Measurements from ENCODE around the gene FBXO40. TPM values are rescaled to one million over a fixed set of nuclear protein-coding genes. Genes with fewer than 3 reads are reported as not detected.
"Not testable (repeated sequence)": the region's sequence is repeated elsewhere in the genome, so short reads cannot be mapped to it uniquely, and the experiment has no call there.

FBXO40 gene
- total RNA-seq (2014; rRNA removed; shearing (Covaris generic)) = under 0.01 TPM in 1 of 2 replicates, not detected in the other

DNA sequence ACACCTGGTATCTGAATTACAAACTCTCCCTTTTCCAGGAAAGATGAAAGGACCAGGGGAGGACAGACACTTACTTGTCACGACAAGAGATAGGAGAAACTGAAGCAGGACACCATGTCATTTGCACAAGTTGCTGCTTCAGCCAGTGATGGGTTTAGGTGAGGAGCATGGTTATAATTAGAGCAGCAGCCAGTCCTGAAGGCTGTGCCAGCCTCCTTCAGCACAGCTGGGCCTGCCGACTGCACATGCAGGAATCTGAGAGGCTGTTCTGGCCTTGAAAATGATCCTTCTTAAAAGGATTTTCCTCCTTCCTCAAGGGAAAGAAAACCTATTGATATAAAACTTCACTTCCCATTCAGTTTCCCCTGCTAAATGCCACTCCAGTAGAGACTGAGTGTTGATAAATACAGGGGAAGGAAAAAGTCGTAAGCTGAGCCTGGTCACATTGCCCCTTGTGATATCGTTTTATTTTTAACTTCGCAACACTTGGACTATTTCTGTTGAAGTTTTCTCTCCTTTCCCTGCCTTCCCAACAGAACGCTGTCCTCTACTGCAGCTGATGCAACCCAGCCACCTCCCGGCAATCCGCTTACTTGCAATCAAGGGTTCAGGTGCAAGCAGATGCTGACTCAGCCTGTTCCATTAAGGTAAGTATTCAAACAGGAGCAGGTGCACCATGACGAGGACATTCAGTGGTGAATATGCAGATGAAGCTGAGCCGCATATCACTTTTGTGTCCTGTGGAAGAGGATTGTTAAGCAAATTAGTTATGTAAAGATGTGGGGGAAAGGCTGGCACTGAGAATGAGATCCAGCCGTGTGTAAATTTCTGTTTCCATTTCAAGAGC, at the start of gene FBXO40:
FBXO40 (plus strand) TSS at position 524 of the 847 bp plus-strand sequence. CDS start 27,197 bp downstream, outside the sequence.
- H3K36me3 ChIP-seq (replicated peaks; ENCODE audit: control insufficient read depth, insufficient read depth, low read length) = no peaks in the 10 kb centered on the region
- H3K27me3 ChIP-seq (ENCODE audit: control insufficient read depth, insufficient read depth, low read length) = no peaks in the 10 kb centered on the region
- peak; percentile 56 for DNase-seq
- H3K4me3 ChIP-seq (ENCODE audit: insufficient read depth, low read depth, low read length) = no peak within 1 kb of the TSS

GRCh38 chr3:121545049-121545573, 48.1 kb upstream of the FBXO40 start:
- H3K36me3 ChIP-seq (replicated peaks; ENCODE audit: control insufficient read depth, insufficient read depth, low read length) = peaks cover 6% of the 10 kb centered on the region
- peak; percentile 59 for DNase-seq
- peak overlapping the region; percentile 92 for H3K4me3 ChIP-seq (ENCODE audit: insufficient read depth, low read depth, low read length)
- H3K27me3 ChIP-seq (ENCODE audit: control insufficient read depth, insufficient read depth, low read length) = no peaks in the 10 kb centered on the region

- no peaks in the 10 kb centered on the region for H3K27me3 ChIP-seq (ENCODE audit: control insufficient read depth, insufficient read depth, low read length)
Observed at GRCh38 chr3:121545574-121546455, 47.4 kb upstream of the FBXO40 start, which contains the start of gene POLQ. Gene POLQ, minus strand, starts transcription at chr3:121545988. Its CDS starts 111 bp downstream, at chr3:121545877.

DNA sequence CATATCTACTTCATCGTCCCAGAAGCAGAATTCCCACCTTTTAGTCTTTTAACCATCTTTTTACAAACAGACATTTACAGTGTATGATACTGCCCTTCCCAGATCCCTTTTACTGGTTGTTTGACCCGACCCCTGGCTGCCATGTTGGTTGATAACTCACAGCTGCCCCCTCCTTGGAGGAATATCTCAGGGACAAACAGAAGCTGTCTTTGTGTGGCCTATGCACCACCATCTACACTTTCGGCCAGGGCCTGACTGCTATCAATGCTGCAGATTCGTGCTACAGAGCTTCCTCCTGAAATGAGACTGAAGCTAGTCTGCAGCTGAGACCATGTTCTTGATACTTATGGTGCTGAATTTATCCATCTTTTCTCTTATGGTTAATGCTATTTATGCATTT, 40.8 kb upstream of the FBXO40 start:
- Histone ChIP-seq H3K4me3 (ENCODE audit: insufficient read depth, low read depth, low read length) (no peak overlapping the region), H3K27me3 (ENCODE audit: control insufficient read depth, insufficient read depth, low read length) (no peaks in the 10 kb centered on the region), H3K36me3 (replicated peaks; ENCODE audit: control insufficient read depth, insufficient read depth, low read length) (no peaks in the 10 kb centered on the region)
- DNase-seq = no peak

More at GRCh38 chr3:121545574-121546455, 47.4 kb upstream of the FBXO40 start, which contains the start of gene POLQ:
- peak; percentile 81 for DNase-seq
- Histone ChIP-seq H3K4me3 (ENCODE audit: insufficient read depth, low read depth, low read length) (peak within 1 kb of the TSS; percentile 92), H3K36me3 (replicated peaks; ENCODE audit: control insufficient read depth, insufficient read depth, low read length) (peaks cover 4% of the 10 kb centered on the region; the same call in 1 of the 2 replicates)

DNA sequence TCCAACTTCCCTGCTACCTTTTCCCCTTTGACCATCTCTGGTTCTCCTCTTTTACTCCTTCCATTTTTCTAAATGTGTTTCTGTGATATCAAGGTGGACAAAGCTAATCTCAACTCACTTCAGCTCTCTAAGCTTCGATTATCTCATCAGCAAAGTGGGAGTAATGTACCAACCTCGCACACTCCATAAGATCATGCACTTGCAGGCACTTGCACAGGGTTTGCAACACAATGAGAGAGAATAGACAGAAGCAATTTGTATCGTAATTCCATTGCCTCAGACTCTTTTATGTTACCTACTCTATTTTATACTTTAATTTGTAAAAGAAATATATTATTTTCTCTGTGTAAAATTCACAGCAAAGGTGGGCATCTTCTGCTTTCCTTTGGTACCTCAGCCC, 40.4 kb upstream of the FBXO40 start:
- DNase-seq = no peak
- no peak overlapping the region for H3K4me3 ChIP-seq (ENCODE audit: insufficient read depth, low read depth, low read length)

DNA sequence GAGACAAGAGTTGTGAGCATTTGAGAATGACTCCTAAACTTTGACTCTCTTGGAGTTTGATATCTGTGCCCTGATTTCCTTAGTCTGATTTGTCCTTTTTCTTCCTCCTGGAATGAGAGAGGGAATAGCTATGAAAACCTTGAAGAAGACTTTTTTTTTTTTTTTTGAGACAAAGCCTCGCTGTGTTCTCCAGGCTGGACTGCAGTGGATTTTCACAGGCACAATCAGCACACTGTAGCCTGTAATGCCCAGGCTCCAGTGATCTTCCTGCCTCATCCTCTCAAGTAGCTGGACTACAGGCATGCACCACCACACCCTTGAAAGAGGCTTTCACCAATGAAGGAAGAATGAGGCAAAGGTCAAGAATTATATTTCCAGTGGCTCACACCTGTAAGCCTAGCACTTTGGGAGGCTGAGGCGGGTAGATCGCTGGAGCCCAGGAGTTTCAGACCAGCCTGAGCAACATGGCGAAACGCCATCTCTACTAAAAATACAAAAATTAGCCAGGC, 35.7 kb upstream of the FBXO40 start:
- H3K4me3 ChIP-seq (ENCODE audit: insufficient read depth, low read depth, low read length) = no peak overlapping the region
- DNase-seq = no peak
- H3K36me3 ChIP-seq (replicated peaks; ENCODE audit: control insufficient read depth, insufficient read depth, low read length) = no peaks in the 10 kb centered on the region
- H3K27me3 ChIP-seq (ENCODE audit: control insufficient read depth, insufficient read depth, low read length) = no peaks in the 10 kb centered on the region

More for the DNA sequence above, 40.4 kb upstream of the FBXO40 start:
- no peaks in the 10 kb centered on the region for H3K27me3 ChIP-seq (ENCODE audit: control insufficient read depth, insufficient read depth, low read length)
- H3K36me3 ChIP-seq (replicated peaks; ENCODE audit: control insufficient read depth, insufficient read depth, low read length) = no peaks in the 10 kb centered on the region

DNA sequence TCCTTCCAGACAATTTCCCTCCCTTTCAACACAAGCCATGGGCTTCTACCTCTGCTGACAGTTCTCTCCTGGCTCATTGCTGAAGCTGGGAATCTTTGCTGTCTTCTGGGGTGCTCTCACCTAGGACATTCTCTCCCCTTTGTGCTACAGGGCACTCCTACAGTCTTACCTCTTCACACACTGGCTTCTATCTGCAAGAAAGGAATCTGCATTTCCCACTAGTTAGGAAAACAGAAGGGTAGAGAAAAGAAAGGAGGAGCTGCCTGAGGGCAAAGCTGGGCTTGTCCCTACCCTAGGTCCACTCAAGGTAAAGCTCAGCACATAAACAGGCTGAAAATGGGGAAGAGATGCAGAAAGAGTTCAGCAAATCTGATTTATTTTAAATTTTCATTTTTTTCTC, 31.0 kb upstream of the FBXO40 start:
- no peaks in the 10 kb centered on the region for H3K36me3 ChIP-seq (replicated peaks; ENCODE audit: control insufficient read depth, insufficient read depth, low read length)
- DNase-seq = no peak
- H3K27me3 ChIP-seq (ENCODE audit: control insufficient read depth, insufficient read depth, low read length) = no peaks in the 10 kb centered on the region
- H3K4me3 ChIP-seq (ENCODE audit: insufficient read depth, low read depth, low read length) = no peak overlapping the region

GRCh38 chr3:121566773-121567172, 26.4 kb upstream of the FBXO40 start:
- DNase-seq = no peak

GRCh38 chr3:121567649-121568048, 25.5 kb upstream of the FBXO40 start, which contains the start of gene ARGFX:
Gene ARGFX, plus strand, starts transcription at chr3:121567949. Its CDS starts 2,765 bp downstream, at chr3:121570714.
- H3K27me3 ChIP-seq (ENCODE audit: control insufficient read depth, insufficient read depth, low read length) = no peaks in the 10 kb centered on the region
- no peak for DNase-seq
- H3K4me3 ChIP-seq (ENCODE audit: insufficient read depth, low read depth, low read length) = no peak within 1 kb of the TSS
- H3K36me3 ChIP-seq (replicated peaks; ENCODE audit: control insufficient read depth, insufficient read depth, low read length) = no peaks in the 10 kb centered on the region

More at GRCh38 chr3:121566773-121567172, 26.4 kb upstream of the FBXO40 start:
- Histone ChIP-seq H3K36me3 (replicated peaks; ENCODE audit: control insufficient read depth, insufficient read depth, low read length) (no peaks in the 10 kb centered on the region), H3K4me3 (ENCODE audit: insufficient read depth, low read depth, low read length) (no peak overlapping the region), H3K27me3 (ENCODE audit: control insufficient read depth, insufficient read depth, low read length) (no peaks in the 10 kb centered on the region)

DNA sequence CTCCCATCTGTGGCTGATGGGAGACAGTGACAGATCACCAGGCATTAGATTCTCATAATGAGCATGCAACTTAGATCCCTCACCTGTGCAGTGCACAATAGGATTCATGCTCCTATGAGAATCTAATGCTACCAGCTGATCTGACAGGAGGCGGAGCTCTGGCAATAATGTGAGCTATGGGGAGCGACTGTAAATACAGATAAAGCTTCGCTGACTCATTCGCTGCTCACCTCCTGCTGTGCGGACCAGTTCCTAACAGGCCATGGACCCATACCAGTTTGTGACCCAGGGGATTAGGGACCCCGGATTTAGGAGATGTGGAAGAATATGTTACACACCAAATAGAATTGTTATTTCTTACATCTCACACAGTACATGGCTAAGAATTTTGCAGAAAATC, 18.7 kb upstream of the FBXO40 start:
- H3K27me3 ChIP-seq (ENCODE audit: control insufficient read depth, insufficient read depth, low read length) = no peaks in the 10 kb centered on the region
- no peak overlapping the region for H3K4me3 ChIP-seq (ENCODE audit: insufficient read depth, low read depth, low read length)
- H3K36me3 ChIP-seq (replicated peaks; ENCODE audit: control insufficient read depth, insufficient read depth, low read length) = no peaks in the 10 kb centered on the region
- no peak for DNase-seq

DNA sequence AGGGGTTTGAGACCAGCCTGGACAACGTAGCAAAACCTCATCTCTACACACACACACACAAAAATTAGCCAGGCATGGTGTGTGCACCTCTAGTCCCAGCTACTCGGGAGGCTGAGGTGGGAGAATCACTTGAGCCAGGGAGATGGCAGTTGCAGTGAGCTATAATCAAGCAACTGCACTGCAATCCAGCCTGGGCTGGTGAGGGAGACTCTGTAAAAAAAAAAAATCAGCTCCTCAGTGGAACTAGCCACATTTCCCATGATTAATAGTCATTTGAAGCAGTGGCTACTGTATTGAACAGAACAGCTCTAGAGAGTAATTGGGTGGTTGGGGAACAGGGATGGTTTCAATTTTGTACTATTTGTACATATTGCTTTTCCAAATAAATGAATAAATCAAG, 11.5 kb upstream of the FBXO40 start:
- H3K4me3 ChIP-seq (ENCODE audit: insufficient read depth, low read depth, low read length) = no peak overlapping the region
- no peak for DNase-seq
- no peaks in the 10 kb centered on the region for H3K36me3 ChIP-seq (replicated peaks; ENCODE audit: control insufficient read depth, insufficient read depth, low read length)
- H3K27me3 ChIP-seq (ENCODE audit: control insufficient read depth, insufficient read depth, low read length) = no peaks in the 10 kb centered on the region

DNA sequence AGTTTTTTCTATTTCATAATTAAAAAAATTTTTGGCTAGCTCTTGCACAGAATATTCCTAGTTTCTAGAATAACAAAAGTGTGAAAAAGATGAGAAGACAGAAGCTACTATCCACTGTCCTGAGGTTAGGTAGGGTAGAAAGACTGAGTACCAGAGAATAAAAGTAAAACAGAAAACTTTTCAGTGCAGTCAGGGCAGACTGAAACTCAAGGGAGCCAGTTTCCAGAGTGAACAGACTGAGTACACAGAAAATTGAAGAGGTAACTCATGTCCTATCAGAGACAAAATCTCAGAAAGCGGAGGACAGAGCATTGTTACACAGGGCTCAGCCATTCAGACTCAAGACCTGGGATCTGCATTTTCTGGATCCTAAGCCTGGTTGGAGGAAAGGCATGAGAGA, 8.8 kb upstream of the FBXO40 start:
- no peak for DNase-seq
- Histone ChIP-seq H3K27me3 (ENCODE audit: control insufficient read depth, insufficient read depth, low read length) (no peaks in the 10 kb centered on the region), H3K4me3 (ENCODE audit: insufficient read depth, low read depth, low read length) (no peak overlapping the region), H3K36me3 (replicated peaks; ENCODE audit: control insufficient read depth, insufficient read depth, low read length) (no peaks in the 10 kb centered on the region)

GRCh38 chr3:121593806-121594205, 627 bp downstream of the FBXO40 start:
- DNase-seq; H3K27me3 ChIP-seq (ENCODE audit: control insufficient read depth, insufficient read depth, low read length); H3K36me3 ChIP-seq (replicated peaks; ENCODE audit: control insufficient read depth, insufficient read depth, low read length); H3K4me3 ChIP-seq (ENCODE audit: insufficient read depth, low read depth, low read length): not testable (repeated sequence)

DNA sequence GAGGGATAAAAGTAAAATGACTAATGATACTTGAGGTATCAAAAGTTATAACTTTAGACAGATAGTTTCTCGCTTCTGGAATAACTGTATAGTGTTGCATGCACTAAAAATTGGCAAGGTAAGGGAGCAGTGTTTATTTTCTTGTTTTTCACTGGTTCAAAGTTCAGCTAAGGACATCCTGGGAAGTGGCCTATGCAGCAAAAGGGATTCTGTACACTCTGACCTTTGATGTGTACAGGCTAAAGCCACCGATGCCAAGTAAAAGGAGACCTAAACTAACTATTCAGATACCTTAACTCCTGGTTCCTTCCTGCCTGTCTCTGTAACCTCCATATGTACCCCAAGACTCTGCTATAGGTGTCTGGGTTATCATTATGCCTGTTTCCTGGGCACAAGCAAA, 1.7 kb downstream of the FBXO40 start:
- H3K27me3 ChIP-seq (ENCODE audit: control insufficient read depth, insufficient read depth, low read length) = no peaks in the 10 kb centered on the region
- H3K4me3 ChIP-seq (ENCODE audit: insufficient read depth, low read depth, low read length) = no peak overlapping the region
- H3K36me3 ChIP-seq (replicated peaks; ENCODE audit: control insufficient read depth, insufficient read depth, low read length) = no peaks in the 10 kb centered on the region
- no peak for DNase-seq
